ENCODE data around the gene GPALPP1.

DNA sequence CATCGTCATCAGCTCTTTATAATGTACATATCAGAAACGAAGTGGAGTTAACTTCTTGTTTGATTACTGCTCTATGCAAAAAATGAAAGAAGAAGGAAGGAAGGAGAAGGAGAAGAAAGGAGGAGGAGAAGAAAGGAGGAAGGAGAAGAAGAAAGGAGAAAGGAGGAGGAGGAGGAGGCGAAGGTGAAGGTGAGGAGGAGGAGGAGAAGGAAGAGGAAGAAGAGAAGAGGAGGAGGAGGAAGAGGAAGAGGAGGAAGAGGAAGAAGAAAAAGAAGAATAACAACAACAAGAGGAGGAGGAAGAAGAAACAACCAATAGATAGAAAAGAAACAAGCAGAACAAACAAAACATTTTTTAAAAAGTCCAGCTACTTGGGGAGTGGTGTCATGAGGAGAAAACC, 13.1 kb upstream of the GPALPP1 start:
- TF ChIP-seq, protein P1, sequence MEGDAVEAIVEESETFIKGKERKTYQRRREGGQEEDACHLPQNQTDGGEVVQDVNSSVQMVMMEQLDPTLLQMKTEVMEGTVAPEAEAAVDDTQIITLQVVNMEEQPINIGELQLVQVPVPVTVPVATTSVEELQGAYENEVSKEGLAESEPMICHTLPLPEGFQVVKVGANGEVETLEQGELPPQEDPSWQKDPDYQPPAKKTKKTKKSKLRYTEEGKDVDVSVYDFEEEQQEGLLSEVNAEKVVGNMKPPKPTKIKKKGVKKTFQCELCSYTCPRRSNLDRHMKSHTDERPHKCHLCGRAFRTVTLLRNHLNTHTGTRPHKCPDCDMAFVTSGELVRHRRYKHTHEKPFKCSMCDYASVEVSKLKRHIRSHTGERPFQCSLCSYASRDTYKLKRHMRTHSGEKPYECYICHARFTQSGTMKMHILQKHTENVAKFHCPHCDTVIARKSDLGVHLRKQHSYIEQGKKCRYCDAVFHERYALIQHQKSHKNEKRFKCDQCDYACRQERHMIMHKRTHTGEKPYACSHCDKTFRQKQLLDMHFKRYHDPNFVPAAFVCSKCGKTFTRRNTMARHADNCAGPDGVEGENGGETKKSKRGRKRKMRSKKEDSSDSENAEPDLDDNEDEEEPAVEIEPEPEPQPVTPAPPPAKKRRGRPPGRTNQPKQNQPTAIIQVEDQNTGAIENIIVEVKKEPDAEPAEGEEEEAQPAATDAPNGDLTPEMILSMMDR (IDR thresholded peaks at IDR 0.05; ENCODE audit: low read length), result no peak
- TF ChIP-seq EZH2phosphoT487 (IDR thresholded peaks at IDR 0.05; ENCODE audit: low read length), result no peak
